K562 (cell line): ENCODE data around the gene UCHL1.

Experiments used
- BRD4 ChIP-seq: fragments of 200-600 bp; sonication (generic); IDR thresholded peaks from 2 replicates; pipeline ENCODE4 v1.6.1; 2017; ENCODE audit warnings: inconsistent platforms
- CTBP1 ChIP-seq: fragments of 450-650 bp; IDR thresholded peaks from 2 replicates; pipeline ENCODE4 v1.6.1; 2016; ENCODE audit warnings: borderline replicate concordance
- ESRRA ChIP-seq: fragments of 450-650 bp; IDR thresholded peaks from 2 replicates; pipeline ENCODE4 v1.6.1; 2014; ENCODE audit warnings: low read depth, mild to moderate bottlenecking, moderate library complexity, borderline replicate concordance
- ZNF316 ChIP-seq: fragments of 450-650 bp; IDR thresholded peaks from 2 replicates; pipeline ENCODE4 v1.6.1; 2016
- TF ChIP-seq, protein P1 (sequence below), 3 experiments: IDR thresholded peaks in 2 of 3; conservative IDR thresholded peaks in 1 of 3; 2 replicates each; pipeline ENCODE4 v1.5.1; 2011 to 2012; ENCODE audit warnings: low read length in 3 of 3, mild to moderate bottlenecking in 3 of 3, control low read depth in 2 of 3, improper control_type of control experiment in 1 of 3, inconsistent platforms in 1 of 3, low read depth in 1 of 3, mixed read lengths in 1 of 3, moderate library complexity in 1 of 3; ENCODE audit not compliant: insufficient read depth in 2 of 3

DNA sequence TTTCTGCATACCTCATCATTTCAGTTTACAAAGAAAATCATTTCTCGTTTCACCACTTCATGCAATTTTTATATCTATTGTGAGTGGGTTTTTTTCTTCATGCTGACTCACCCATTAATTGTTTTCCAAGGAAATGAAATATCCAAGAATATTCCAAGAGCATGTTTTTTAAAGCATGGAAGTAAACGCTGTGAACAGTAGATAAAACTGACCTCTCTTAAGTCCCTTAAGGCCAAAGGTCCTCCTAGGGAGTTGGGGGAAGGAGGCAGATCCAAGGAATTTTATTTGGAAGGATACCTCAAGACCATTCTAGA, 39.8 kb upstream of the UCHL1 start:
- no peak for TF ChIP-seq CTBP1
- TF ChIP-seq, protein P1, sequence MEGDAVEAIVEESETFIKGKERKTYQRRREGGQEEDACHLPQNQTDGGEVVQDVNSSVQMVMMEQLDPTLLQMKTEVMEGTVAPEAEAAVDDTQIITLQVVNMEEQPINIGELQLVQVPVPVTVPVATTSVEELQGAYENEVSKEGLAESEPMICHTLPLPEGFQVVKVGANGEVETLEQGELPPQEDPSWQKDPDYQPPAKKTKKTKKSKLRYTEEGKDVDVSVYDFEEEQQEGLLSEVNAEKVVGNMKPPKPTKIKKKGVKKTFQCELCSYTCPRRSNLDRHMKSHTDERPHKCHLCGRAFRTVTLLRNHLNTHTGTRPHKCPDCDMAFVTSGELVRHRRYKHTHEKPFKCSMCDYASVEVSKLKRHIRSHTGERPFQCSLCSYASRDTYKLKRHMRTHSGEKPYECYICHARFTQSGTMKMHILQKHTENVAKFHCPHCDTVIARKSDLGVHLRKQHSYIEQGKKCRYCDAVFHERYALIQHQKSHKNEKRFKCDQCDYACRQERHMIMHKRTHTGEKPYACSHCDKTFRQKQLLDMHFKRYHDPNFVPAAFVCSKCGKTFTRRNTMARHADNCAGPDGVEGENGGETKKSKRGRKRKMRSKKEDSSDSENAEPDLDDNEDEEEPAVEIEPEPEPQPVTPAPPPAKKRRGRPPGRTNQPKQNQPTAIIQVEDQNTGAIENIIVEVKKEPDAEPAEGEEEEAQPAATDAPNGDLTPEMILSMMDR (IDR thresholded peaks at IDR 0.05 in 2 of 3, conservative IDR thresholded peaks at IDR 0.05 in 1 of 3; ENCODE audit: insufficient read depth in 2 of 3, low read depth in 1 of 3, low read length in 3 of 3): no peak
- no peak for TF ChIP-seq ESRRA
- TF ChIP-seq BRD4: no peak
- TF ChIP-seq ZNF316: peak; percentile 42
